Right renal pelvis (tissue), 4 donors: ENCODE data around the gene AIFM2. TPM values are rescaled to one million over a fixed set of nuclear protein-coding genes. Genes with fewer than 3 reads are reported as not detected.
"Not testable (repeated sequence)": the region's sequence is repeated elsewhere in the genome, so short reads cannot be mapped to it uniquely, and the experiment has no call there.

Experiments used
- DNase-seq, 4 donors: peaks; one replicate each; pipeline ENCODE4 v3.0.0-alpha.2; 2013; ENCODE audit warnings: low read depth in 4 of 4, low spot score in 3 of 4, missing footprints in 1 of 4
- polyA plus RNA-seq, 4 donors: library from polyadenylated mRNA; unstranded; fragments of 120-200 nt; gene quantifications; one replicate each; pipeline ENCODE4 v1.2.1, GENCODE V29; 2013; ENCODE audit not compliant: insufficient read length in 4 of 4

Gene AIFM2
- 1 to 10 TPM; 4.3 to 5.8 (median 5.2) TPM for polyA plus RNA-seq

DNA sequence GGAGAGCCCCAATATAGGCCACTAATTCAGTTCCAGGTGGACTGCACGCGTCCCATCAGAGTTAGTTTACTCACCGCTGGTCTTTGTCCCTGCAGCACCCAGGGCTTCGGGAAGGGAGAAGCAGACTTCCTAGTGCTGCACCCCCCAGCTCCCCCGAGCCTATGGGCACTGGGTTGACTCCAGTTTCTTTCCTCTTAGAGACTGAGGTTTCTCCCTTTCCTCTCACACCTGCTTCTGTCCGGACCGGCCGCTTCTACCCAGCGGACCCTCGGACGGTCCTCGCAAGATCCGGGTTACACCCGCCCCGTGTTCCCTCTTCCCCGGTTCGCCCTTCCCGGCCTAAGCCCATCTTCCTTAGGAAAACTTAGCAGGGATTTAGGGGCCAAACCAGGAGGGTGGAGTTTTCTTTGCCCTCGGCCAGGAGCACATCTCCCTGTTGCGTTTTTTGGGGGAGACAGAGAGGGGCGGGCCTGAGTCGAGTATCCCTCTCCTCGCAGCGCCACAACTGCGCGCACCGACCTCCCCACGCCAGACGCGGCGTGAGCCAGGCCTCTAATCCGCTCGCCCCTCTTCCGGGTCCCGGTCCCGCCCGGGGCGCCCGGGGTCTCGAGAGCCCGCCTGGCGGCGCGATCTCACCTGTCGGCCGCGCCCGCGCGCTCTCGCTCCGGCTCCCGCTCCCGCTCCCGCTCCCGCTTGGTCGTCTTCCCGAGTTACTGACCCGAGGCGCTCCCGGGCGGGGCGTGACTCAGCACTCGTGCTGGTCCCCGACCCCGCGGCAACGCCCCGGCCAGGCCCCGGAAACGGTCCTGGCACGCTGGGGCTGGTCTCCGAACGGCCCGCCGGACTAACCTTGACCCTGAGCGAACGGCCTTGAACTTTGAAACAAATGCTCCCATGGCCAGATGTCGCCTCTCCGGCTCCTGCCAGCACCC lies at the start of gene AIFM2:
TSS of gene AIFM2 (minus strand) at position 728 of the 932 bp plus-strand sequence. CDS start 8,741 bp downstream, outside the sequence.
- DNase-seq: peak; percentile 35 to 60 (median 52)

DNA sequence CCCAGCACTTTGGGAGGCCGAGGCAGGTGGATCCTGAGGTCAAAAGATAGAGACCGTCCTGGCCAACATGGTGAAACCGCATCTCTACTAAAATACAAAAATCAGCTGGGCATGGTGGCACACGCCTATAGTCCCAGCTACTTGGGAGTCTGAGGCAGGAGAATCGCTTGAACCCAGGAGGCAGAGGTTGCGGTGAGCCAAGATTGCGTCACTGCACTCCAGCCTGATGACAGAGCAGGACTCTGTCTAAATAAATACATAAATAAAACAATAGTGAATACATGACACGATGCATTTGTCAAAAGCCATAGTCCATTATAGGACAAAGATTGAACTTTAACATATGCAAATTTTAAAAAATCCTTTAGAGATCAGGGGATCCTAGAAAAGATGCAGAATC lies 46.6 kb upstream of the AIFM2 start:
- not testable (repeated sequence) for DNase-seq

DNA sequence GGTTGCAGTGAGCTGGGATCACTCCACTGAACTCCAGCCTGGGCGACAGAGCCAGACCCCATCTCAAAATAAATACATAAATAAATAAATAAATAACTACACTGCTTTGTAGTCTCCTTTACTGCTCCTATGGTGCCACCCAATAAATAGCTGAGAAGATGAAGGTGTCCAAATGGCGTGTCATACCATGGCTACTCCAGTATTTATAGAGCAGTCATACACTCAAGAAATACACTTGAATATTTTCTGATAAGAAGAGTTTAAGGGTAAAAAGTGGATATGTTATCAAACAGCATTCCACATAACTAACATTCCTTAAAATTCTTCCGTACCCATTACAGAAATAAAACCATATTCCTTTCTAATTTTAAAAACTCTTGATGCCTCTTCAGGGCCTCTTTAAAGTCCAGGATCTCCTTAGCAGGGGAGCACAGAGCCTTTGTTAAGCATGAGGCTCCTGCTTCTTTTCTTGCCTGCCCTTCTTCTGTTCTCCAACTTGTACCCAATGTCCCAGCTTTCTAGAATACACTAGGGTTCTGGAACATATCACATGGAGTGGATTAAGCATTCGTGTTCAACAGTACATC lies 45.6 kb upstream of the AIFM2 start:
- DNase-seq: no peak

- no peak for DNase-seq
These were observed 43.8 kb upstream of the AIFM2 start for GRCh38 chr10:70176441-70176840.

- no peak for DNase-seq
These were observed 42.9 kb upstream of the AIFM2 start for GRCh38 chr10:70175516-70175915.

GRCh38 chr10:70174058-70174741 lies 41.6 kb upstream of the AIFM2 start:
- DNase-seq: no peak

DNA sequence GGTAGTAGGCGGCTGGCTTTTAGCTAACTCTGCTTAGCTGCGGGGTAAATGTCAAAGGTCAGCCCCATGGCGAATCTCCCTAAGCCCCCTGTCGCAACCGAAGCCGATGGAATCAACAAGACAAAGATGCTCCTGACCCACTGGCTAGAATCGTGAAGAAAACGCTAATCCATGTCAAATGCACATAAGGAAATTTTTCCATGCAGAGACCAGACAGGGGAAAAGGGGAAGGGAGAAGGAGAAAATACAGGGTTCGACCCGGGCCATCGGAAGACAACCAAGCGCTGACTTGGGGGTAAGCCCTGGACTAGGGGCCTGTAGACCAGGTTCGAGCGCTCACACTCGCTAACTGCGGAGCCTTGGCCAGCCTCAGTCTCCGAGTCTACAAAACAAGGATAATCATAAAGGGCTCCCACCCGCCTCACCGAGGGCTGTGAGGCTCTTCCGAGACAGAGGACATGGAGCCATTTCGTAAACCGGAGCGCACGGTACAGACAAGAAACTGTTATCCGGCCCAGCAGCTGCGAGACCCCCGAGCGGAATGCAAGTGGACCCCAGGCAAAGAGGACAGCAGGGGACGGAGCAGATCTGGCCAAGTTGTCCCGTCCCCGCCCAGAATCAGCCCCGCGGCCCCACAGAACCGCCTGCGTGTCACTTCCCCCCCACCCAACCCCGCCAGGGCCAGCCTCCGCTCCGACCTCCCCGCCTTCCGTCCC lies 37.2 kb upstream of the AIFM2 start:
- DNase-seq: peak in 1 of 4 donors; percentile 44

GRCh38 chr10:70169011-70169410 lies 36.4 kb upstream of the AIFM2 start:
- no peak for DNase-seq

GRCh38 chr10:70167246-70167645 lies 34.6 kb upstream of the AIFM2 start:
- DNase-seq: no peak

GRCh38 chr10:70166394-70166793 lies 33.8 kb upstream of the AIFM2 start:
- DNase-seq: no peak

GRCh38 chr10:70164163-70164562 lies 31.5 kb upstream of the AIFM2 start:
- DNase-seq: no peak

- DNase-seq: no peak
These were observed 30.8 kb upstream of the AIFM2 start for GRCh38 chr10:70163448-70163847.

GRCh38 chr10:70162892-70163201 lies 30.2 kb upstream of the AIFM2 start:
- DNase-seq: no peak

DNA sequence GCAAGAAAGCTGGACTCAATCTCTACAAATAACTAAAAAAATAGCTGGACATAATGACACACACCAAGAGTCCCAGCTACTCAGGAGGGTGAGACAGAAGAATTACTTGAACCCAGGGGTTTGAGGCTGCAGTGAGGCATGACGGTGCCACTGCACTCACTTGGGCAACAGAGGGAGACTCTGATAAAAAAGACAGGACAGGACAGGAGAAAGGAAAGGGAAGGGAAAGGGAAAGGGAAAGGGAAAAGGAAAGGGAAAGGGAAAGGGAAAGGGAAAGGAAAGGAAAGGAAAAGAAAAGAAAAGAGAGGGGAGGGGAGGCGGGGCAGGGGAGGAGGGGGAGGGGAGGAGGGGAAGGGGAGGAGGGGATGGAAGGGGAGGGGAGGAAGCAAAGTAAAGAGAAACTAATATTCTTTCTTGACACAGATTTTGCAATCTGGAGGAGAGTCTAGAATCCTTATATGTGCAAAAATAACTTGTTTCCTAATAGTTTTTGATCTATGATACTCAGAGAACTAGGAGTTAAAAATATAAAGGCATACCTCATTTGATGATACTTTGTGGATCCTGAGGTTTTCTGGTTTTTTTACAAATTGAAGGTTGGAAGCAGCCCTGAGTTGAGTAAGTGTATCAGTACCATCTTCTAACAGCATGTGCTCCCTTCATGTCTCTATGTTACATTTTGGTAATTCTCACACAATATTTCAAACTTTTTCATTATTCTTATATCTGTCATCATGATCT lies 29.7 kb upstream of the AIFM2 start:
- DNase-seq: no peak

DNA sequence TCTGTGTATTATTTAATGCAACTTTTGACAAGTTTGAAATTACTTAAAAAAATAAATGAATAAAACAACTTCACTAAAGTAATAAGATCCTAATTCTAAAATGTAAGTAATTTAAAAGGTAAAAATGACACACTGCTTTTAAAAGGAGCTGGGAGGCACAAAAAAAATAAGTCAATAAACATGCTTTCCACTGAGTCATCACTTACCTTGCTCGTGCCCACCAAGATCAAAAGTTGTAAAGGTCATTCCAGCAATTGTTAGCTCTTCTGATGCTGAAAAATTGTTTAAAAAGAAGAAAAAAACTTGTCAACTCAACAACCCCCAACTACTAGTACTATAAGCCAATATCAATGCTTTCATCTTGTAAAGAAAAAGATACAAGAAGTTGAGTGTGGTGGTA lies 28.2 kb upstream of the AIFM2 start:
- DNase-seq: no peak

DNA sequence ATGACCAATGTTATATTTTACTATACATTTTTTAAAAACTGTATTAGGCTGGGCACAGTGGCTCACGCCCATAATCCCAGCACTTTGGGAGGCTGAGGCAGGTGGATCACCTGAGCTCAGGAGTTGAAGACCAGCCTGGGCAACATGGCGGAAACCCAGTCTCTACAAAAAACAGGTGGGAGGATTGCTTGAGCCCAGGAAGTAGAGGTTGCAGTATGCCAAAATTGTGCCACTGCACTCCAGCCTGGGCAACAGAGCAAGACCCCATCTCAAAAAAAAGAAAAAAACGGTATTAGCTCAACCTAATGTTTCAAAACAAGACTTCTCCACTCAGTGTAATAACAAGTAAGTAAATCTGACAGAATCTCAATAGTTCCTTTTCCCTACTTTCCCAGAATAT lies 26.7 kb upstream of the AIFM2 start:
- DNase-seq: not testable (repeated sequence)

DNA sequence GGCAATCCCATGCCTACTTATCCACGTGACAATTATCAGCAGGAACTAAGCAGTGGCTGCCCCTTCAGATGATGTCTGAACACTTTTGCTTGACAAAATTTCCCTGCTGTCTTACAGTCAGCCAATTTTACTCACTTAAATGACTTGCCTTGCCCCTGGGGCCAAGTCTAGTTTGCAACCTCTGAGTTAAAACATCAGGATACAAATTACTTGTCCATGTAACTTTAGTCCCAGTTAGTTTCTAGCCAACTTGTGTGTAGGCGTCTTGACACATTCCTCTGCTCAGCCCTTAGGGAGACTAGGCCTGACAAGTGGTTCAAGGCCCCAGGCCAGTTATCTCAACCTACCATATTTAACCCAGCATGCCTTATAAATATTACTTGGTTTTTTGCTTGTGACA lies 25.5 kb upstream of the AIFM2 start:
- DNase-seq: no peak

DNA sequence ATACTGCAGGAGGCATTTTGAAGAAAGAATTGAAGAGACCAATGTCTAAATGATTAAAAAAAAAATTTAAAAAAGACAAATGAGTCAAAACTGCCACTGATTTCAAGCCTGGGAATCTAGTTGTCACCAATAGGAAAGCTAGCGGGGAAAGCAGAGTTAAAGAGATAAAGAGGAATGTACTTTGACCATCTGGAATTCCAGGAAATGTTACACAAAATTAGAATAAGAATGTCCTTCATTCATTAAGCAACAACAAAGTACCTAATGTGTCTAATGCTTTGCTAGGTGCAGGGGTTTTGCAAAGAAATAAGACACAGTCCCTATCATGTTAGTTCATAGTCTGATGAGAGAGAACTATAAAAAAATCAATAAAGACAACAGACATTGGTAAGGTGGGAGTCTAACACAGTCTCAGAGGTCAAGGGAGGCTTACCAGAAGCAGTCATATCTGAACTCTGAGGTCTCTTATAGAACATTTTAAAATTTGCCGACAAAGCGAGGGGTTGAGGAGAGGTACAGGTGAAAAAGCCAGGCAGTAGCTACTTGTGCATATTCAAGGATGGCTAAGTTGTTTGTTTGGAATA lies 22.7 kb upstream of the AIFM2 start:
- no peak for DNase-seq

DNA sequence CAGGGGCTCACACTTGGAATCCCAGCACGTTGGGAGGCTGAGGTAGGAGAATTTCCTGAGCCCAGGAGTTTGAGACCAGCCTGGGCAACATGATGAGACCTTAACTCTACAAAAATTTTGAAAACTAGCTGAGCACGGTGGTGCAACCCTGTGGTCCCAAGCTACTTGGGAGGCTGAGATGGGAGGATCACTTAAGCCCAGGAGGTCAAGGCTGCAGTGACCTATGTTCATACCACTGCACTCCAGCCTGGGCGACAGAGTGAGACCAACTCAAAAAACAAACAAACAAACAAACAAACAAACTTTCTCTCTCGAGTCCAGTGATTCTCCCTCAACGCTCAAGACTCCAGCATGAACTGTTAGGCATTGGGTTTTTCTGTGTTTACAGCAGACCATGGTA lies 15.9 kb upstream of the AIFM2 start:
- DNase-seq: no peak

- peak in 1 of 4 donors; percentile 38 for DNase-seq
These were observed 14.6 kb upstream of the AIFM2 start for GRCh38 chr10:70147259-70147625.
